HepG2 (cell line): ENCODE results near the gene CSE1L. TPM values are rescaled to one million over a fixed set of nuclear protein-coding genes. Genes with fewer than 3 reads are reported as not detected.

Experiments
- ARID2 ChIP-seq: sonication (generic); formaldehyde crosslinking; IDR thresholded peaks from 2 replicates; pipeline ENCODE4 v1.8.1; 2022; ENCODE audit warnings: mild to moderate bottlenecking, missing genetic modification reagents, borderline replicate concordance
- ARNTL ChIP-seq: sonication (generic); formaldehyde crosslinking; IDR thresholded peaks from 2 replicates; pipeline ENCODE4 v1.4.0; 2020; ENCODE audit warnings: mild to moderate bottlenecking, missing genetic modification reagents
- EEA1 ChIP-seq: sonication (generic); formaldehyde crosslinking; IDR thresholded peaks from 2 replicates; pipeline ENCODE4 v1.5.1; 2020; ENCODE audit warnings: mild to moderate bottlenecking, missing genetic modification reagents, borderline replicate concordance
- ERF ChIP-seq: IDR thresholded peaks from 2 replicates; pipeline ENCODE4 v1.6.1; 2018; ENCODE audit warnings: missing biosample characterization, missing genetic modification reagents
- HOXA7 ChIP-seq: sonication (generic); formaldehyde crosslinking; IDR thresholded peaks from 2 replicates; pipeline ENCODE4 v1.8.1; 2022; ENCODE audit warnings: mild to moderate bottlenecking, missing genetic modification reagents, moderate library complexity
- MED8 ChIP-seq: sonication (generic); formaldehyde crosslinking; IDR thresholded peaks from 2 replicates; pipeline ENCODE4 v1.8.1; 2023; ENCODE audit warnings: mild to moderate bottlenecking, missing genetic modification reagents; ENCODE audit not compliant: insufficient replicate concordance
- POLR2AphosphoS5 ChIP-seq: IDR thresholded peaks from 2 replicates; pipeline ENCODE4 v1.6.1; 2012; ENCODE audit warnings: low read depth, low read length
- PRDM15 ChIP-seq: sonication (generic); formaldehyde crosslinking; IDR thresholded peaks from 2 replicates; pipeline ENCODE4 v1.4.0; 2020; ENCODE audit warnings: missing genetic modification reagents
- SMAD1 ChIP-seq: sonication (generic); formaldehyde crosslinking; IDR thresholded peaks from 2 replicates; pipeline ENCODE4 v1.4.0; 2020; ENCODE audit warnings: missing genetic modification reagents, low read depth, mild to moderate bottlenecking, borderline replicate concordance
- SOX13 ChIP-seq, 3 experiments: fragments of 450-650 bp in 1 of 3; sonication (generic) in 1 of 3; formaldehyde crosslinking in 1 of 3; IDR thresholded peaks in 2 of 3; conservative IDR thresholded peaks in 1 of 3; 2 replicates each; pipeline versions ENCODE4 v1.5.0 to v1.6.1; 2016 to 2020; ENCODE audit warnings: antibody characterized with exemption in 1 of 3, mild to moderate bottlenecking in 1 of 3, missing compliant biosample characterization in 1 of 3, missing genetic modification reagents in 1 of 3, moderate library complexity in 1 of 3
- SRF ChIP-seq: IDR thresholded peaks from 2 replicates; pipeline ENCODE4 v1.6.1; 2011; ENCODE audit warnings: mild to moderate bottlenecking, low read depth, low read length, moderate library complexity
- ZC3H4 ChIP-seq: sonication (generic); formaldehyde crosslinking; IDR thresholded peaks from 2 replicates; pipeline ENCODE4 v1.4.0; 2020; ENCODE audit warnings: missing genetic modification reagents, borderline replicate concordance
- ZFP36 ChIP-seq: fragments of 150-350 bp; IDR thresholded peaks from 2 replicates; pipeline ENCODE4 v1.6.1; 2018; ENCODE audit warnings: borderline replicate concordance, low read length, low read depth; ENCODE audit not compliant: partially characterized antibody
- polyA plus RNA-seq, 8 experiments: library from polyadenylated mRNA; depleted of rRNA in 3 of 8; stranded (reverse) in 7 of 8; unstranded in 1 of 8; fragments of >200 nt; fragmentation: Illumina TruSeq in 4 of 8; extraction: Trizol in 4 of 8; gene quantifications; 2 replicates each; pipeline versions ENCODE4 v1.2.1 to v1.2.3, GENCODE V29; 2011 to 2016; ENCODE audit warnings: low read depth in 4 of 8, missing spikeins in 1 of 8, mixed read lengths in 1 of 8; ENCODE audit not compliant: insufficient read depth in 1 of 8
- total RNA-seq, 5 experiments: library from RNA; depleted of rRNA; stranded (reverse); fragments of >200 nt; fragmentation: Illumina TruSeq; extraction: Trizol; gene quantifications; 2 replicates each; pipeline ENCODE4 v1.2.3, GENCODE V29; 2016; ENCODE audit warnings: low read depth in 1 of 5
- TF ChIP-seq, protein P1 (sequence below): sonication (generic); formaldehyde crosslinking; IDR thresholded peaks from 2 replicates; pipeline ENCODE4 v1.5.1; 2020; ENCODE audit warnings: mild to moderate bottlenecking, missing genetic modification reagents
- TF ChIP-seq, protein P2 (sequence below): sonication (generic); formaldehyde crosslinking; IDR thresholded peaks from 2 replicates; pipeline ENCODE4 v1.4.0; 2020; ENCODE audit warnings: low read depth, missing genetic modification reagents

CSE1L gene
- total and polyA plus RNA-seq, 2 of the 13 experiments (the other 11 are each of a cell fraction or from before 2014, with no cell fraction given): 56.9 to 258 TPM

- TF ChIP-seq PRDM15 (CRISPR knock-in tag): peak; percentile 75
- TF ChIP-seq SMAD1 (CRISPR knock-in tag): peak; percentile 88; the same call in 1 of the 2 replicates
- TF ChIP-seq SOX13 (IDR thresholded peaks at IDR 0.05): no peak; the same call in 1 of the 2 replicates
- TF ChIP-seq SOX13 (CRISPR knock-in tag; conservative IDR thresholded peaks at IDR 0.05 in 1 of 2, IDR thresholded peaks at IDR 0.05 in 1 of 2): peak in 1 of 2 experiments; percentile 6; a peak in 1 of 4 replicates
- TF ChIP-seq SRF: 0 out of 2 replicates have a peak, but pooled peaks have one; percentile 57
- TF ChIP-seq ZFP36: peak; percentile 19
- TF ChIP-seq ERF (CRISPR knock-in tag): peak; percentile 62
- TF ChIP-seq MED8 (CRISPR knock-in tag): no peak
- peak; percentile 67; the same call in 1 of the 2 replicates for TF ChIP-seq ZC3H4 (CRISPR knock-in tag)
- peak; percentile 96 for TF ChIP-seq HOXA7 (CRISPR knock-in tag)
- TF ChIP-seq, protein P1, sequence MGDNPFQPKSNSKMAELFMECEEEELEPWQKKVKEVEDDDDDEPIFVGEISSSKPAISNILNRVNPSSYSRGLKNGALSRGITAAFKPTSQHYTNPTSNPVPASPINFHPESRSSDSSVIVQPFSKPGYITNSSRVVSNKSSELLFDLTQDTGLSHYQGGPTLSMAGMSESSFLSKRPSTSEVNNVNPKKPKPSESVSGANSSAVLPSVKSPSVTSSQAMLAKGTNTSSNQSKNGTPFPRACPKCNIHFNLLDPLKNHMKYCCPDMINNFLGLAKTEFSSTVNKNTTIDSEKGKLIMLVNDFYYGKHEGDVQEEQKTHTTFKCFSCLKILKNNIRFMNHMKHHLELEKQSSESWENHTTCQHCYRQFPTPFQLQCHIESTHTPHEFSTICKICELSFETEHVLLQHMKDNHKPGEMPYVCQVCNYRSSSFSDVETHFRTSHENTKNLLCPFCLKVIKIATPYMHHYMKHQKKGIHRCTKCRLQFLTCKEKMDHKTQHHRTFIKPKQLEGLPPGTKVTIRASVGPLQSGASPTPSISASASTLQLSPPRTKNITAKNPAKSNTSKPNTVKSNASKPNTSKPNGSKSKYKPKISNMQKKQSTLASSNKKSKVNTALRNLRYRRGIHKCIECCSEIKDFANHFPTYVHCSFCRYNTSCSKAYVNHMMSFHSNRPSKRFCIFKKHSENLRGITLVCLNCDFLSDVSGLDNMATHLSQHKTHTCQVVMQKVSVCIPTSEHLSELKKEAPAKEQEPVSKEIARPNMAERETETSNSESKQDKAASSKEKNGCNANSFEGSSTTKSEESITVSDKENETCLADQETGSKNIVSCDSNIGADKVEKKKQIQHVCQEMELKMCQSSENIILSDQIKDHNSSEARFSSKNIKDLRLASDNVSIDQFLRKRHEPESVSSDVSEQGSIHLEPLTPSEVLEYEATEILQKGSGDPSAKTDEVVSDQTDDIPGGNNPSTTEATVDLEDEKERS (CRISPR knock-in tag): no peak; the same call in 1 of the 2 replicates
- peak; percentile 99 for TF ChIP-seq EEA1
- TF ChIP-seq ARNTL (CRISPR knock-in tag): peak; percentile 15; the same call in 1 of the 2 replicates
- peak; percentile 95 for TF ChIP-seq POLR2AphosphoS5
- no peak; the same call in none of the 2 replicates for TF ChIP-seq ARID2
- TF ChIP-seq, protein P2, sequence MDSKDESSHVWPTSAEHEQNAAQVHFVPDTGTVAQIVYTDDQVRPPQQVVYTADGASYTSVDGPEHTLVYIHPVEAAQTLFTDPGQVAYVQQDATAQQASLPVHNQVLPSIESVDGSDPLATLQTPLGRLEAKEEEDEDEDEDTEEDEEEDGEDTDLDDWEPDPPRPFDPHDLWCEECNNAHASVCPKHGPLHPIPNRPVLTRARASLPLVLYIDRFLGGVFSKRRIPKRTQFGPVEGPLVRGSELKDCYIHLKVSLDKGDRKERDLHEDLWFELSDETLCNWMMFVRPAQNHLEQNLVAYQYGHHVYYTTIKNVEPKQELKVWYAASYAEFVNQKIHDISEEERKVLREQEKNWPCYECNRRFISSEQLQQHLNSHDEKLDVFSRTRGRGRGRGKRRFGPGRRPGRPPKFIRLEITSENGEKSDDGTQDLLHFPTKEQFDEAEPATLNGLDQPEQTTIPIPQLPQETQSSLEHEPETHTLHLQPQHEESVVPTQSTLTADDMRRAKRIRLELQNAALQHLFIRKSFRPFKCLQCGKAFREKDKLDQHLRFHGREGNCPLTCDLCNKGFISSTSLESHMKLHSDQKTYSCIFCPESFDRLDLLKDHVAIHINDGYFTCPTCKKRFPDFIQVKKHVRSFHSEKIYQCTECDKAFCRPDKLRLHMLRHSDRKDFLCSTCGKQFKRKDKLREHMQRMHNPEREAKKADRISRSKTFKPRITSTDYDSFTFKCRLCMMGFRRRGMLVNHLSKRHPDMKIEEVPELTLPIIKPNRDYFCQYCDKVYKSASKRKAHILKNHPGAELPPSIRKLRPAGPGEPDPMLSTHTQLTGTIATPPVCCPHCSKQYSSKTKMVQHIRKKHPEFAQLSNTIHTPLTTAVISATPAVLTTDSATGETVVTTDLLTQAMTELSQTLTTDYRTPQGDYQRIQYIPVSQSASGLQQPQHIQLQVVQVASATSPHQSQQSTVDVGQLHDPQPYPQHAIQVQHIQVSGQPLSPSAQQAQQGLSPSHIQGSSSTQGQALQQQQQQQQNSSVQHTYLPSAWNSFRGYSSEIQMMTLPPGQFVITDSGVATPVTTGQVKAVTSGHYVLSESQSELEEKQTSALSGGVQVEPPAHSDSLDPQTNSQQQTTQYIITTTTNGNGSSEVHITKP (CRISPR knock-in tag): peak; percentile 67
Observed at GRCh38 chr20:49046087-49046900, at the start of gene CSE1L (continued).
